Heart left ventricle (tissue), 13 donors: Measurements from ENCODE around the gene MAMDC2.

Experiments used
- POLR2A ChIP-seq, 2 donors: fragments of 450-650 bp; IDR thresholded peaks; one replicate each; pipeline ENCODE4 v1.6.1; 2017; ENCODE audit warnings: antibody characterized with exemption in 2 of 2, mild to moderate bottlenecking in 2 of 2, moderate library complexity in 2 of 2
- TF ChIP-seq, protein P1 (sequence below), 12 donors: fragments of 200-600 bp; sonication (generic) in 4 of 12; IDR thresholded peaks; one replicate each; pipeline versions ENCODE4 v1.5.0 to v1.8.0; 2018 to 2022; ENCODE audit warnings: antibody characterized with exemption in 12 of 12, mild to moderate bottlenecking in 5 of 12
- donor health status: ischemic (EF 13 %, LVEDD 7.1; RV severe dilation, severe dysfunction).
- donor health status: DM: no; HTN: yes; CAD: no.
- donor health status: DM: no; HTN: no; CAD: no.
- donor health status: ischemic (EF 25% LVEDD 6.9; RV normal size, moderate dysfunction).
- donor health status: ischemic (EF 25% LVEDD 5.7; RV mildly dilated, moderate dysfunction).
- donor health status: ischemic (EF 35%, LVEDD 5.7; RV mildly dilated, moderate dysfunction).
- donor health status: nonischemic (EF 11% LVEDD 7.7; RV severe dilation, severe dysfunction).
- donor health status: DM: yes; HTN: yes; CAD: no.
- donor health status: PGD.
- donor health status: ischemic (EF 29% LVEDD 5.4; RV normal size, mild dysfunction).
- donor health status: nonischemic (EF 23%, LVEDD 6.1; RV moderate dilation, normal function).

DNA sequence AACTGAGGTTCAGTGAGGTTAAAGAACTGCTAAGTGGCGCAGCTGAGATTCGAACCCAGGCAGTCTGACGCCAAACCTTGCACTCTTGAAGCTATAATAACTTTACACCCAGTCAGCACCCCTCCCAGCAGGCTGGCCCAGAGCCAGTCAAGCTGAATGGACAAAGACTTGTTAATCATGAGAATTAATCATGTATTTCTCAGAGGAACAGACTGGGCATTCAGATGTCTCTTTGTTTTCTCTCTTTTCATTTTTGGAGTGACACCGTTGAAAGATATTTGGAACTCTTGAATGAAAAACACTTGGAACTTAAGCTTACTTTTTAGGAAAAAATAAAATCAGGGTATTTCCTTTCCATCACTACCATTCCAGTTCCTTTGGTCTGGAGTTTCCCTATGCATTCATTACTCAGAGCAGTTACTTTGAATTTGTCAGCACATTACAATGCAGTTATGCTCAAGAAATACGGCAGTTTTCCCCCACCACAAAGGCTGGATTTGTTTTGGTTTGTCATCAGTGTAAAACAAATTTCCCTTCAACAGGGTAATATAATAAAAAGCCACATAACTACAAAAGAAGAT lies 22.6 kb upstream of the MAMDC2 start:
- TF ChIP-seq, protein P1, sequence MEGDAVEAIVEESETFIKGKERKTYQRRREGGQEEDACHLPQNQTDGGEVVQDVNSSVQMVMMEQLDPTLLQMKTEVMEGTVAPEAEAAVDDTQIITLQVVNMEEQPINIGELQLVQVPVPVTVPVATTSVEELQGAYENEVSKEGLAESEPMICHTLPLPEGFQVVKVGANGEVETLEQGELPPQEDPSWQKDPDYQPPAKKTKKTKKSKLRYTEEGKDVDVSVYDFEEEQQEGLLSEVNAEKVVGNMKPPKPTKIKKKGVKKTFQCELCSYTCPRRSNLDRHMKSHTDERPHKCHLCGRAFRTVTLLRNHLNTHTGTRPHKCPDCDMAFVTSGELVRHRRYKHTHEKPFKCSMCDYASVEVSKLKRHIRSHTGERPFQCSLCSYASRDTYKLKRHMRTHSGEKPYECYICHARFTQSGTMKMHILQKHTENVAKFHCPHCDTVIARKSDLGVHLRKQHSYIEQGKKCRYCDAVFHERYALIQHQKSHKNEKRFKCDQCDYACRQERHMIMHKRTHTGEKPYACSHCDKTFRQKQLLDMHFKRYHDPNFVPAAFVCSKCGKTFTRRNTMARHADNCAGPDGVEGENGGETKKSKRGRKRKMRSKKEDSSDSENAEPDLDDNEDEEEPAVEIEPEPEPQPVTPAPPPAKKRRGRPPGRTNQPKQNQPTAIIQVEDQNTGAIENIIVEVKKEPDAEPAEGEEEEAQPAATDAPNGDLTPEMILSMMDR (IDR thresholded peaks at IDR 0.05): no peak
- no peak for TF ChIP-seq POLR2A (IDR thresholded peaks at IDR 0.05)
